Chondrocyte (in vitro differentiated cells): ENCODE data around the gene OTULINL. TPM values are rescaled to one million over a fixed set of nuclear protein-coding genes. Genes with fewer than 3 reads are reported as not detected.

Source experiments
- DNase-seq: peaks from one replicate; pipeline ENCODE4 v3.0.0; 2021; ENCODE audit warnings: mixed read lengths, low spot score
- H3K27ac Mint-ChIP-seq: one replicate; pipeline ENCODE4 v1.8.0; 2021; ENCODE audit warnings: mild to moderate bottlenecking, moderate library complexity, mixed read lengths; ENCODE audit not compliant: unreplicated experiment
- H3K27me3 Mint-ChIP-seq: 2 replicates; pipeline ENCODE4 v1.8.0; 2021; ENCODE audit warnings: low read depth, mixed read lengths
- H3K36me3 Mint-ChIP-seq: 2 replicates; pipeline ENCODE4 v1.8.0; 2021; ENCODE audit warnings: low read depth, mixed read lengths
- H3K4me1 Mint-ChIP-seq: 2 replicates; pipeline ENCODE4 v1.8.0; 2021; ENCODE audit warnings: low read depth, mild to moderate bottlenecking, mixed read lengths
- H3K4me3 Mint-ChIP-seq: one replicate; pipeline ENCODE4 v1.8.0; 2021; ENCODE audit warnings: mild to moderate bottlenecking, moderate library complexity, mixed read lengths; ENCODE audit not compliant: unreplicated experiment
- H3K9me3 Mint-ChIP-seq: 2 replicates; pipeline ENCODE4 v1.8.0; 2021; ENCODE audit warnings: low read depth, mixed read lengths
- CTCF ChIP-seq: fragments of 200-600 bp; sonication (generic); IDR thresholded peaks from 2 replicates; pipeline ENCODE4 v1.5.0; 2021; ENCODE audit warnings: antibody characterized with exemption, mild to moderate bottlenecking, moderate library complexity
- total RNA-seq: library from RNA; stranded (reverse); gene quantifications from 3 replicates; pipeline ENCODE4 v1.2.1, GENCODE V29; 2021

OTULINL gene
- total RNA-seq, 1 donor from 2014 or later: 5.6 TPM

- Mint-ChIP-seq H3K27ac (no peak overlapping the region), H3K27me3 (peaks cover 21% of the 10 kb centered on the region), H3K36me3 (no peaks in the 10 kb centered on the region), H3K4me1 (no peaks in the 10 kb centered on the region), H3K9me3 (no peaks in the 10 kb centered on the region), H3K4me3 (no peak overlapping the region)
- TF ChIP-seq CTCF: no peak
- DNase-seq: no peak
These were observed 46.8 kb downstream of the OTULINL start for GRCh38 chr5:14628346-14628745.

DNA sequence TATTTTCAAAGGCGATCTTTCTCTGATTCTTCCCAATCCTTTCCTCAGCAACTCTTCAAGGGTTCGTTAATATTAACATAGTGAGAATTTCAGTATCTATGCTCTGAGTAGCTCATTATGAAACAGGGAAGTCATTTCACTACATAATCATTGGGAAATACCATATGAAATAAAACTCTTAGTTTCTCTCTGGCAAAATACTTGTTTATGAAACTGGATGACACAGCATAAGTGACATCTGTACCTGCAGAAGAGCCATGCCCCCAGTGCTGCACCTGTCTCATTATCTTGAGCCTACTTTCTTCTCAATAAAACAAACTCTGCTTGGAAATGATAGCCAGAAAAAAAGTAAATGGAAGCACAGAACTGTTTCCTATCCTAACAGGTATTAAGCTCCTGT, 49.1 kb downstream of the OTULINL start:
- TF ChIP-seq CTCF: no peak
- Mint-ChIP-seq H3K36me3 (no peaks in the 10 kb centered on the region), H3K4me3 (no peak overlapping the region), H3K4me1 (no peaks in the 10 kb centered on the region), H3K27me3 (peaks cover 22% of the 10 kb centered on the region), H3K9me3 (no peaks in the 10 kb centered on the region), H3K27ac (no peak overlapping the region)
- DNase-seq: no peak

DNA sequence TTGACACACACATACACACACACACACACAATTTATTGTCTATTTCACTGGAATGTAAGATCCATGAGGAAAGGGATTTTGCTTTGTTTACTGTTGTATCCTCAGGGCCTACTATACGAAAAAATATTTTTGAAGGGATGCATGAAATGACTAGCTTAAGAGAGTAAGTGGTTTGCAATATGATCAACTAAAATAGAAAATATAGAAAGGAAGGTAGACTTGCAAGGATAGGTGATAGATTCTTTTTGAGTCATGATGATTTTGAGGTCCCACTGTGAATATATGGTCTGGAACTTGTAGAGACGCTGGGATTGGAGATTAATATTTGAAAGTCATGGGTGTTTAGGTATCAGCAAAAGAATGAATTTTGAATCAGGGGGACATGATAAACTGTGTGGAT, 54.1 kb downstream of the OTULINL start:
- Mint-ChIP-seq H3K4me3 (no peak overlapping the region), H3K36me3 (no peaks in the 10 kb centered on the region), H3K9me3 (no peaks in the 10 kb centered on the region), H3K4me1 (no peaks in the 10 kb centered on the region), H3K27ac (no peak overlapping the region), H3K27me3 (peaks cover 50% of the 10 kb centered on the region)
- no peak for TF ChIP-seq CTCF
- DNase-seq: no peak

DNA sequence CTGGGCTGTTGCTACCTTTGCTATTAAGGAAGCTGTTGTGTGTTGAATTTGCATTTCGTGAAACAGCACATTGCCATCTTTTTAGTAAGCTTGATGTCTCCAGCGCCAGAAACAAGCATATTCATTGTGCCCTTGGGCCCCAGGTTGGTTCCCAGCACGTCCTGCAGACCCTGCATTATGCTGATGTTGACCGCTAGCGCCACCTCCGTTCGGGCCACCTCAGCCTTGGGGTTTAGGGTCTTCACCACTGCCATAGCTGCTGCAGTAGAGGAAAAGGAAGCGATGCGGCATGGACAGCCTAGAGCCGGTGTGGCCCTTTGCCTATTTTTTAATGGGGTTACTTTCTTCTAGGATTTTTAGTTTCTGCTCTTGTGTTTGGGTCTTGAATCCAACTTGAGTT, 59.2 kb downstream of the OTULINL start:
- no peak overlapping the region for H3K4me3 Mint-ChIP-seq
- peaks cover 51% of the 10 kb centered on the region for H3K27me3 Mint-ChIP-seq
- H3K27ac Mint-ChIP-seq: no peak overlapping the region
- TF ChIP-seq CTCF: no peak
- peaks cover 3% of the 10 kb centered on the region for H3K9me3 Mint-ChIP-seq
- no peaks in the 10 kb centered on the region for H3K36me3 Mint-ChIP-seq
- H3K4me1 Mint-ChIP-seq: no peaks in the 10 kb centered on the region
- DNase-seq: no peak

GRCh38 chr5:14644623-14645237, 63.1 kb downstream of the OTULINL start:
- DNase-seq: no peak
- H3K9me3 Mint-ChIP-seq: peaks cover 3% of the 10 kb centered on the region
- no peak overlapping the region for H3K4me3 Mint-ChIP-seq
- H3K27ac Mint-ChIP-seq: no peak overlapping the region
- peaks cover 5% of the 10 kb centered on the region for H3K4me1 Mint-ChIP-seq
- H3K27me3 Mint-ChIP-seq: peaks cover 35% of the 10 kb centered on the region
- no peaks in the 10 kb centered on the region for H3K36me3 Mint-ChIP-seq
- TF ChIP-seq CTCF: no peak
